Endothelial cell of umbilical vein (primary cell): Measurements from ENCODE around the gene FARP1. TPM values are rescaled to one million over a fixed set of nuclear protein-coding genes. Genes with fewer than 3 reads are reported as not detected.

ENCODE experiments used
- BruUV-seq: library from RNA; stranded (reverse); fragments of 400-500 nt; replicated peaks from 2 replicates; lab custom pipeline; 2021; lab: Mats Ljungman, UMichigan
- CTCF ChIA-PET: fragments of 300-600, 350-600 bp; sonication (Branson Sonifier 250); formaldehyde crosslinking; loops from one replicate; lab custom pipeline; 2021; ENCODE audit warnings: antibody characterized with exemption, inconsistent platforms; lab: Charles Lee
- POLR2A ChIA-PET: fragments of 300-600, 350-600 bp; sonication (Branson Sonifier 250); formaldehyde crosslinking; loops from one replicate; lab custom pipeline; 2021; ENCODE audit warnings: antibody characterized with exemption, inconsistent platforms; lab: Charles Lee
- DNase-seq: peaks from one replicate; pipeline ENCODE4 v3.0.0-alpha.2; 2011; ENCODE audit warnings: low read depth, low spot score
- FAIRE-seq: peaks from 2 replicates; lab custom pipeline; 2011; peaks lifted over from hg19 to GRCh38; lab: Jason Lieb, UNC
- H2AFZ ChIP-seq: 2 replicates; pipeline ENCODE4 v1.6.0; 2012; ENCODE audit warnings: low read depth, low read length, control low read depth, inconsistent platforms
- H3K27ac ChIP-seq: 2 replicates; pipeline ENCODE4 v1.5.1; 2011; ENCODE audit warnings: low read depth, mild to moderate bottlenecking, control low read depth, low read length, moderate library complexity; ENCODE audit not compliant: insufficient read depth
- H3K27me3 ChIP-seq, 2 experiments: 2 replicates each; pipeline versions ENCODE4 v1.6.0 to v1.6.1; 2011; ENCODE audit warnings: low read length in 2 of 2, mixed read lengths in 1 of 2; ENCODE audit not compliant: control insufficient read depth in 2 of 2, insufficient read depth in 2 of 2
- H3K36me3 ChIP-seq, 2 experiments: 2 replicates in 1 of 2; 3 replicates in 1 of 2; pipeline ENCODE4 v1.5.1; 2011; ENCODE audit warnings: low read length in 2 of 2, mild to moderate bottlenecking in 1 of 2, moderate library complexity in 1 of 2; ENCODE audit not compliant: control insufficient read depth in 2 of 2, insufficient read depth in 2 of 2; ENCODE audit errors: extremely low read depth in 1 of 2
- H3K4me1 ChIP-seq: 3 replicates; pipeline ENCODE4 v1.5.1; 2011; ENCODE audit warnings: mild to moderate bottlenecking, low read length; ENCODE audit not compliant: control insufficient read depth, insufficient read depth; ENCODE audit errors: extremely low read depth
- H3K4me2 ChIP-seq: 2 replicates; pipeline ENCODE4 v1.6.1; 2011; ENCODE audit warnings: low read length, control low read depth, mixed read lengths; ENCODE audit not compliant: insufficient read depth
- H3K4me3 ChIP-seq, 3 experiments: fragments of 200-600 bp in 1 of 3; sonication (generic), shearing (Covaris generic) in 1 of 3; replicated peaks in 1 of 3; 2 replicates each; pipeline ENCODE4 v1.5.1; 2011 to 2016; ENCODE audit warnings: control low read depth in 3 of 3, low read length in 3 of 3, mild to moderate bottlenecking in 2 of 3, inconsistent platforms in 1 of 3, low read depth in 1 of 3, moderate library complexity in 1 of 3; ENCODE audit not compliant: insufficient read depth in 1 of 3
- H3K79me2 ChIP-seq: 2 replicates; pipeline ENCODE4 v1.6.0; 2012; ENCODE audit warnings: low read length, inconsistent platforms; ENCODE audit not compliant: control insufficient read depth, insufficient read depth
- H3K9ac ChIP-seq: replicated peaks from 2 replicates; pipeline ENCODE3; 2011; ENCODE audit warnings: low read length, control low read depth; ENCODE audit not compliant: insufficient read depth; ENCODE audit errors: extremely low read depth
- H3K9me1 ChIP-seq: replicated peaks from 3 replicates; pipeline ENCODE4 v1.6.0; 2011; ENCODE audit warnings: mild to moderate bottlenecking, low read length; ENCODE audit not compliant: control insufficient read depth, insufficient read depth; ENCODE audit errors: extremely low read depth
- H3K9me3 ChIP-seq: replicated peaks from 2 replicates; pipeline ENCODE4 v1.5.1; 2012; ENCODE audit warnings: low read length, inconsistent platforms; ENCODE audit not compliant: control insufficient read depth, insufficient read depth
- H4K20me1 ChIP-seq: replicated peaks from 2 replicates; pipeline ENCODE3; 2011; ENCODE audit warnings: mild to moderate bottlenecking, low read length; ENCODE audit not compliant: control insufficient read depth, insufficient read depth; ENCODE audit errors: extremely low read depth
- FOS ChIP-seq: IDR thresholded peaks from 2 replicates; pipeline ENCODE4 v1.6.1; 2011; ENCODE audit warnings: mild to moderate bottlenecking, low read length, moderate library complexity, borderline replicate concordance; ENCODE audit not compliant: insufficient read depth
- GATA2 ChIP-seq: IDR thresholded peaks from 2 replicates; pipeline ENCODE4 v1.7.0; 2011; ENCODE audit warnings: low read depth, mild to moderate bottlenecking, moderate library complexity, mixed read lengths, low read length; ENCODE audit not compliant: insufficient read length, insufficient read depth
- JUN ChIP-seq: IDR thresholded peaks from 2 replicates; pipeline ENCODE4 v1.6.1; 2011; ENCODE audit warnings: borderline replicate concordance, low read depth; ENCODE audit not compliant: insufficient read length, insufficient read depth
- dilution Hi-C: fragments of 300-500 bp; cut with MboI; formaldehyde crosslinking; loops from one replicate; pipeline ENCODE4 v1.15.0; 2019; ENCODE audit warnings: low sequenced_read_pairs; ENCODE audit not compliant: extremely low pct_ligation_motif_present
- intact Hi-C: fragments of 100-400 bp; cut with micrococcal nuclease; formaldehyde crosslinking; loops from one replicate; pipeline ENCODE4 v1.10.0; 2022
- polyA plus RNA-seq, 4 experiments: library from polyadenylated mRNA; depleted of rRNA in 3 of 4; stranded (reverse) in 3 of 4; unstranded in 1 of 4; fragments of >200 nt; gene quantifications; 2 replicates each; pipeline versions ENCODE4 v1.2.1 to v1.2.3, GENCODE V29; 2011 to 2012; ENCODE audit warnings: missing spikeins in 1 of 4
- total RNA-seq: library from RNA; stranded (reverse); gene quantifications from 2 replicates; pipeline ENCODE4 v1.2.3, GENCODE V29; 2021

Gene FARP1
- total and polyA plus RNA-seq, 2 donors (not counting 3 experiments of a cell fraction or from before 2014, with no cell fraction given): 19.0 to 77.7 TPM

GRCh38 chr13:98180092-98180491 lies 37.2 kb downstream of the FARP1 start:
- H3K36me3 ChIP-seq: peaks cover 0 to 2% of the 10 kb centered on the region in 2 experiments
- H3K4me1 ChIP-seq: peaks cover under 1% of the 10 kb centered on the region
- TF ChIP-seq GATA2 (no peak), FOS (no peak)
- H3K27me3 ChIP-seq: no peaks in the 10 kb centered on the region
- BruUV-seq: no TSS peak
- dilution Hi-C loops (no loop called here), intact Hi-C loops (no loop called here)
- H3K4me2 ChIP-seq: no peak overlapping the region
- no peaks in the 10 kb centered on the region for H4K20me1 ChIP-seq
- CTCF ChIA-PET: no interaction called here
- no peaks in the 10 kb centered on the region for H3K9me3 ChIP-seq
- H3K4me3 ChIP-seq: no peak overlapping the region
- POLR2A ChIA-PET: no interaction called here
- no peak for DNase-seq
- no peak overlapping the region for H3K27ac ChIP-seq
- no peak overlapping the region for H2AFZ ChIP-seq
- peaks cover 4% of the 10 kb centered on the region for H3K79me2 ChIP-seq
- H3K9ac ChIP-seq: no peak overlapping the region
- no peaks in the 10 kb centered on the region for H3K9me1 ChIP-seq
- no peak for FAIRE-seq

GRCh38 chr13:98181111-98181815 lies 38.4 kb downstream of the FARP1 start:
- Histone ChIP-seq H2AFZ (no peak overlapping the region), H3K4me1 (no peaks in the 10 kb centered on the region), H4K20me1 (no peaks in the 10 kb centered on the region), H3K9ac (no peak overlapping the region), H3K9me1 (no peaks in the 10 kb centered on the region), H3K27ac (no peak overlapping the region), H3K79me2 (peaks cover 4% of the 10 kb centered on the region), H3K27me3 (no peaks in the 10 kb centered on the region), H3K36me3 (peaks cover 0 to 2% of the 10 kb centered on the region in 2 experiments), H3K9me3 (no peaks in the 10 kb centered on the region), H3K4me3 (no peak overlapping the region), H3K4me2 (no peak overlapping the region)
- POLR2A ChIA-PET: no interaction called here
- intact Hi-C loops: no loop called here
- CTCF ChIA-PET: no interaction called here
- no peak for DNase-seq
- TF ChIP-seq JUN (no peak), FOS (no peak), GATA2 (no peak)
- BruUV-seq: no TSS peak
- FAIRE-seq: peak; percentile 42
- dilution Hi-C loops: no loop called here
